Activated naive CD8-positive, alpha-beta T cell (primary cell): ENCODE results near the gene ZFYVE9.

ENCODE experiments used
- H3K27ac Mint-ChIP-seq: one replicate; pipeline ENCODE4 v1.8.0; 2021; ENCODE audit warnings: mixed read lengths
- H3K27me3 Mint-ChIP-seq: one replicate; pipeline ENCODE4 v1.8.0; 2021; ENCODE audit warnings: mixed read lengths
- H3K36me3 Mint-ChIP-seq: one replicate; pipeline ENCODE4 v1.8.0; 2021; ENCODE audit warnings: mixed read lengths
- H3K4me1 Mint-ChIP-seq: one replicate; pipeline ENCODE4 v1.8.0; 2021; ENCODE audit warnings: low read depth, mixed read lengths
- H3K4me3 Mint-ChIP-seq: one replicate; pipeline ENCODE4 v1.8.0; 2021; ENCODE audit warnings: mild to moderate bottlenecking, mixed read lengths
- H3K9me3 Mint-ChIP-seq: one replicate; pipeline ENCODE4 v1.8.0; 2021; ENCODE audit warnings: low read depth, mixed read lengths

Gene ZFYVE9

DNA sequence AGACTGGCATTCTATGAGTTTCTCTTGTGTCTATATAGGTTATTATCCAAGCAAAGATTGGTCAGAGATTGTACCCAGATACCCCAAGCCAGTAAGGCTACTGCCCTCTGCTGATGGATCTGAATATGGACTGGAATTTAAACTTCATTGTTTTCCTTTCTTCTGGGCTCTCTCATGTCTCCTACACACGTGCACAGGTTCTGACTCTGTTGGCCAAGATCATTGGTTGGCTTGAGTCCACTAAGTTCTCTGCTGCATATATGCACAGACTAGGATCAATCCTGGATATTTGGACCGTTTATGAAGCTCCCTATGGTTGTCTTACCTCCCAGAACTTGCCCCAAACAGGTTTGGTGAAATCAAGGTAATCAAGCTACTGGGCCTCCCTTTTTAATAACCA is 154.5 kb downstream of the ZFYVE9 start:
- Mint-ChIP-seq H3K4me3 (no peak overlapping the region), H3K4me1 (no peaks in the 10 kb centered on the region), H3K36me3 (peaks cover 3% of the 10 kb centered on the region), H3K9me3 (no peaks in the 10 kb centered on the region), H3K27ac (no peak overlapping the region), H3K27me3 (no peaks in the 10 kb centered on the region)

DNA sequence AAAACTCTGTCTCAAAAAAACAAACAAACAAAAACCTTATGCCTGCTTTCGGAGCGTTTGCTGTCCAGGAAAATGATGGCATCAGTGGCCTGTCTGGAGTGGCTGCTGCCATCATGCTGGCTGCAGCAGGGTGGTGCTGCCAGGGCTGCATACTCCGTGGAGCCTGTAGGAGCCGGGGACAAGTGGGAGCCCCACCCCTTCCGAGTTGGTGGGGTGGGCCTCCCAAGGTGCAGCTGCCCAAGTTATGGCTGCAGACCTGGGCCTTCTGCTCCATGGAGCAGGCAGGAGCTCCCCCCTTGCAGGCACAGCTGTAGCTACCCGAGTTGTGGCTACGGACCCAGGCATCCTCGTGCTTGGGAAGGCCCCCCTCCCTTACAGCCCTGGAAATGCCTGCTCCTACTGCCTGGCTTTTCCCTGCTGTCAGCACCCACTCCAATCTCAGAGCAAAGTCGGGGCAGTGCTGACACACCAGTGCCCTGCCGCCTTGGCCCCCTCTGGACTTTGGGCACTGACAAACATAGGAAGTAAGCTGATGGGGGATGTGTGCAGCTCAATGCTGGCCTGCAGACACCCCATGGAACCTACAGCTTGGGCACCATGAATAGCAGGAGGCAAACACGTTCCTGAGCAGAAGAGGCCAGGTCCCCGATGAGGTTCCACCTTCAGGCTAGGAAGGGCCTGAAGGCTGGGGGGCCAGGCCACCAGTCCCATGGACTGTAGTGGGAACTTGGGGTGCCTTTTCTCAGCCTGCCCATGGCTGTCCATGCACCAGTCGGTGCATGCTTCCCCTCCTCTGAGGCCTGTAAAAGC is 163.7 kb downstream of the ZFYVE9 start:
- no peaks in the 10 kb centered on the region for H3K9me3 Mint-ChIP-seq
- H3K27ac Mint-ChIP-seq: no peak overlapping the region
- H3K4me1 Mint-ChIP-seq: no peaks in the 10 kb centered on the region
- H3K4me3 Mint-ChIP-seq: no peak overlapping the region
- H3K27me3 Mint-ChIP-seq: no peaks in the 10 kb centered on the region
- peaks cover 17% of the 10 kb centered on the region for H3K36me3 Mint-ChIP-seq

DNA sequence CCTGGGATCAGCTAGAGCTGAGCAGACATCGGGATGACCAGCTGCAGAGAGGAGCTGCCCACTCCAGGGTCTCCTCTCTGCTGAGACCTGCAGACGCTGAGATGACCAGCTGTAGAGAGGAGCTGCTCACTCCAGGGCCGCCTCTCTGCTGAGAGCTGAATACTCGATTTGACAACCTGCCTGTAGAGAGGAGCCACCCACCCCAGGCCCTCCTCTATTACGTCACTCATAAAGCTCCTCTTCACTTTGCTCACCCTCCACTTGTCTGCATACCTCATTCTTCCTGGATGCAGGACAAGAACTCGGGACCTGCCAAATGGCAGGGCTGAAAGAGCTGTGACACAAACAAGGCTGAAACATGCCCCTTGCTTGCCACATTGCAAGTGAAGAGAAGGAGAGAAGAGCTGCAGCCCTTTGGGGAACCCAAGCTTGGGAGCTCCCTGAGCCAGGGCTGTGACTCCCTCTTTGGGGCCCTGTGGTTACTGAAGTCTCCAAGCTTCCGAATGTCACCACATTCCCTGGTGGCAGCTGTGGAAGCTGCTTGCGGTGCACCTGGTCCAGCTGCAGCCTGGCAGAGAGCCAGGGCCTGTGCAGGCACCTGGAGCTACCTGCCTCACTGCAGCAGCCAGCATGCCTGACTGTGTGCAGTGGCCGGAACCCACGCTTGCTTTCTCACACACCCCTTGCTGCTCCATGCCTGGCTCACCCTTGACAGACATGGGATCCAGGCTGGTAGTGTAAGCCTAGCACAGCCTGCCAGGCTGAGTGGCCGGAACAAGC is 164.5 kb downstream of the ZFYVE9 start:
- Mint-ChIP-seq H3K27me3 (no peaks in the 10 kb centered on the region), H3K4me1 (no peaks in the 10 kb centered on the region), H3K9me3 (no peaks in the 10 kb centered on the region), H3K36me3 (peaks cover 21% of the 10 kb centered on the region), H3K4me3 (no peak overlapping the region), H3K27ac (no peak overlapping the region)

DNA sequence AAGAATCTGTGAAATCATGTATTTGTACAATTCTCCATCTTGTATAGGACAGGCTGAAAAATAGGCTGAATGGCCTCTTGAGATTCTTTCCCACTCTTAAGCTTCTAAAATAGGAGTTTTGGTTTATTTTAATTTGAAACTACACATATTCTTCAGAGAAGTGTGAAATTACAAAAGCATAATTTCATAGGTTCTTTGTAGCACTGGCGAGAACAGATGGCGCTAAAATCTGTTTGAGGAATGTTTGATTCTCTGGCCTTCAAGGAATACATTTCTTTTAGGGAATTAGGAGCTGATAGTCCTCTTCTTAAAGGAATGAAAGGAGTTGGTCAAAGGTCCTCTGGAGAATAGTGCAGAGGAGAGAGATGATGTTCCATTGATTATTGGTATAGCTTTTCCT is 179.2 kb downstream of the ZFYVE9 start:
- Mint-ChIP-seq H3K27me3 (no peaks in the 10 kb centered on the region), H3K4me1 (no peaks in the 10 kb centered on the region), H3K36me3 (no peaks in the 10 kb centered on the region), H3K4me3 (no peak overlapping the region), H3K9me3 (no peaks in the 10 kb centered on the region), H3K27ac (no peak overlapping the region)

DNA sequence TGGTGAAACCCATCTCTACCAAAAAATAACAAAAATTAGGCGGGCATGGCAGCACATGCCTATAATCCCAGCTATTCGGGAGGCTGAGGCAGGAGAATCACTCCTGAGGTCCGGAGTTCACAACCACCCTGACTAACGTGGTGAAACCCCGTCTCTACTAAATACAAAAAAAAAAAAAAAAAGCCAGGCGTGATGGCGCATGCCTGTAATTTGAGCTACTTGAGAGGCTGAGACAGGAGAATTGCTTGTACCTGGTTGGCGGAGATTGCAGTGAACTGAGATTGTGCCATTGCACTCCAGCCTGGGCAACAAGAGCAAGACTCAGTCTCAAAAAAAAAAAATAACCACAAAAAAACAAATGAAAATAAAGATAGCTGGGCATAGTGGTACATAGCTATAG is 181.8 kb downstream of the ZFYVE9 start:
- Mint-ChIP-seq H3K27ac (no peak overlapping the region), H3K36me3 (peaks cover 2% of the 10 kb centered on the region), H3K27me3 (no peaks in the 10 kb centered on the region), H3K4me1 (no peaks in the 10 kb centered on the region), H3K4me3 (no peak overlapping the region), H3K9me3 (no peaks in the 10 kb centered on the region)

DNA sequence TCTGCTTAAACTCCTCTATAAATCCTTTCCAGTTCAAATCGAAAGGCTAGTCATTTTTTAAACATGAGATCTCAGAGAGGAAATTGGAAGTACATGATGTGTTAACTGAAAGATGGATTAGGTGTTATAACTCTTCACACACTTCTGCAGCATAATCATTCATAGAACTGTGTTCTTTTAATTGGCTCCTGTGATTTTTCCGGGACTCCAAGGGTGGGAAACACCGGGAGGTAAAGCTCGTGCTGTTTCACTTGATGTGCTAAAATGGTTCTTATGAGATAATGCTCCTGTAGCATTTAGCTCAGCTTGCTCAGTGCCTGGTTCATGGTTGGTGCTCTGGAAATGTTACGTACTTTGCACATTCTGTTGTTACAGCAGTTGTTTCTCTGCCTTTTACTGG is 183.9 kb downstream of the ZFYVE9 start:
- no peak overlapping the region for H3K4me3 Mint-ChIP-seq
- no peaks in the 10 kb centered on the region for H3K4me1 Mint-ChIP-seq
- H3K9me3 Mint-ChIP-seq: no peaks in the 10 kb centered on the region
- H3K27ac Mint-ChIP-seq: no peak overlapping the region
- no peaks in the 10 kb centered on the region for H3K27me3 Mint-ChIP-seq
- peaks cover 3% of the 10 kb centered on the region for H3K36me3 Mint-ChIP-seq

DNA sequence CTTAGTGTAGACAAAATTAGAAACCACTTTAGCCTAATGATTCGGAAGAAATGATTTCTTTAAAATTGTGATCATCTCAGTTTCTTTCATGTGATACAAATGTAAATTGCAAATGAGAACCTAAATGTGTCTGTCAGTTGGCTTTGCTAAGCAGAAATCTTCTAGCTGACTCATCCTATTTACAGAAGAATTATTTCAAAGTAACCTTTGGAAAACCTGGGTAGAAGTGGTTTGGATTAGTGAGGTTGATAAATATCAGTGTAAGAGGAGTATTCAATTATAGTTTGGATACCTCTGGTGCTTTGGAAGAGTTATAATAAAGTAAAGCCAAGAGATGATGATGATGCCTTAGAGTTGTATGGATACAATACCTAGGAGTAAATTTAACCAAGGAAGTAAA is 186.7 kb downstream of the ZFYVE9 start:
- Mint-ChIP-seq H3K9me3 (no peaks in the 10 kb centered on the region), H3K27me3 (no peaks in the 10 kb centered on the region), H3K4me3 (no peak overlapping the region), H3K36me3 (peaks cover 3% of the 10 kb centered on the region), H3K27ac (no peak overlapping the region), H3K4me1 (no peaks in the 10 kb centered on the region)

DNA sequence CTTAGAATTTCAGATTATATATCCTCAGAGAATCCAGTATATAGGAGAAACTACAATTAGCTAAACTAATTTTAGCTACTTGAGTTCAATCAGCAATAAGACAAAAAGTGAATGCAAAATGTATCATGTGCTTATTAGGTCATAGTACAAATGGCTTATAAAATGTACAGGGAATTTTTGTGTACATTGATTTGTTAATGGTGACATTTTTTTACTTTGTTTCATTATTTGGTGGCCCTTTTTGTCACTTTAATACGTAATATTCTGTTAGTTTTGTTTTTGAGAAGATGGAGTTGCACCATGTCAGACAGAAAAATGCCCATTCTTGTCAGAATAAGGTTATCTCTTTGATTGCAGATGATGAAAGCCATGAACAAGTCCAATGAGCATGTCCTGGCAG is 190.5 kb downstream of the ZFYVE9 start:
- peaks cover 16% of the 10 kb centered on the region for H3K36me3 Mint-ChIP-seq
- H3K4me1 Mint-ChIP-seq: no peaks in the 10 kb centered on the region
- H3K27ac Mint-ChIP-seq: no peak overlapping the region
- H3K9me3 Mint-ChIP-seq: no peaks in the 10 kb centered on the region
- H3K27me3 Mint-ChIP-seq: no peaks in the 10 kb centered on the region
- H3K4me3 Mint-ChIP-seq: no peak overlapping the region

DNA sequence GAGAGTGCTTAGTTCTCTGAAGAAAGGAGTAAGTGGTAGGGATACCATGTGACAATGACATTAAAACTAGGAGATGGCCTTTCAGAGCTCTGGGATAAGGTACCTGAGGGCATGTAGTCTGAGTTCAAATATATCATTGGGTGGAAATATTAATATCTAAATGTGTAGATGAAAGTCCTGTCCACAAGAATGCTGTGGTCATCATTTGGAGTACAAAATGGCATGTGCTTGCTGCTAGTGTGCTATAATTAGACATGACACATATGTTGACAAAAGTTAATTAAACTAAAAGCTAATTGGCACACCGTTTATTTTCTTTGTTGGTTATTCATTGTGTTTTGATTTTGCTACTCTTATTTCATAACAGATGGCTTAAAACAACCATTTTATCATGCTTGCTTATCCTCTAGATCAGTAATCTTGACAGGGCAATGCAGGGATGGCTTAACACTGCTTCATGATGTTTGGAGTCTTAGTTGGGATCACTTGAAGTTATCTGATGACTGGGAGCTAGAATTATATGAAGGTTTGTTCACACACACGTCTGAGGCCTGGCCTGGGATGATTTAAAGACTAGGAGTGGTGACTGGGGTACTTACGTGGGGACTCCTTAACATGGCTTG is 193.1 kb downstream of the ZFYVE9 start:
- Mint-ChIP-seq H3K27me3 (no peaks in the 10 kb centered on the region), H3K4me3 (no peak overlapping the region), H3K9me3 (no peaks in the 10 kb centered on the region), H3K27ac (no peak overlapping the region), H3K4me1 (no peaks in the 10 kb centered on the region), H3K36me3 (peaks cover 12% of the 10 kb centered on the region)

DNA sequence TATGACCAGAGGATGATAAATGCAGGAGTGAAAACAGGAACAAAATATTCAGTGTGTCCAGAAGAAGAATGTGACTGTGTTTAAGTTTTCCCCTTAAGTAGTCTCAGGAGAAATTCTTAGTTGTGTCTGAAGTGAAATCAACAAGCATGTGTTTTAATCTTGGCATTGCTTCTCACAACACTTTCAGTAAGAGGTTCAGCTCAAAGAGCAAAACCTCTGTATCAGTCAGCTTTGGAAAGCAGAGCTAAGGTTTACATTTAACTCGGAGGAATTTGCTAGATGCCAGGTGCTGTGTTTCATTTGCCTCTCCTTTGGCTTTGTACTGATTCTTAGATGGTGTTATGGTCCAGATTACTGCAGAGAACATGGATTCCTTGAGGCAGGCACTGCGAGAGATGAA is 195.6 kb downstream of the ZFYVE9 start:
- Mint-ChIP-seq H3K36me3 (peaks cover 12% of the 10 kb centered on the region), H3K9me3 (no peaks in the 10 kb centered on the region), H3K4me1 (no peaks in the 10 kb centered on the region), H3K27me3 (no peaks in the 10 kb centered on the region), H3K27ac (no peak overlapping the region), H3K4me3 (no peak overlapping the region)

DNA sequence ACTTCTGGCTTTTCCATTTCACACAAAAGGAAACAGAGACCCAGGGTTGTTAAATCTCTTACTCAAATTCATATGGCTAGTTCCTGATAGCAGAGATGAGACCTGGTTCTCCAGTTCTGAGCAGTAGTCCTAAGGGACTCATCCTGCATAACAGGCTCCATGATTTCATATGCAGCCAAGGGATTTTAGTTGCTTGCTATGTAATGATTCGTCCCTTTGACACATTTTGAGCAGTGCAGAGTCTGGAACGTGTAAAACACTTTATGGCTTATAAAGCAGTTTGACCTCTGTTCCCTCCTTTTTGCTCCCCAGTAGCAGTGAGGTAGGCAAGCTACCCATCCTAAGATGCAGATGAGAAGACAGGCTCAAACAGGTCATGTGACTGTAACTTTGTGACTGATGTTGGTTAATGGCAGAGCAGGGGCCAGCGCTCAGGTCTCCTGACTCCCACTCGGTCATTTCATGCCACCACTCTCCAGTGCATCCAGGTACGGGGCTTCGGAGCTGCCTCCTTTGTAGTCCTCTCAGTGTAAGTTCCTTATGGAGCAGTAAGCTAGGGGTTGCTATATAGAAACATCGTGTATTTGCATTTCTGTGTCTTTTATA is 199.9 kb downstream of the ZFYVE9 start:
- Mint-ChIP-seq H3K9me3 (no peaks in the 10 kb centered on the region), H3K27me3 (no peaks in the 10 kb centered on the region), H3K27ac (no peak overlapping the region), H3K4me3 (no peak overlapping the region), H3K36me3 (peaks cover 3% of the 10 kb centered on the region), H3K4me1 (no peaks in the 10 kb centered on the region)

DNA sequence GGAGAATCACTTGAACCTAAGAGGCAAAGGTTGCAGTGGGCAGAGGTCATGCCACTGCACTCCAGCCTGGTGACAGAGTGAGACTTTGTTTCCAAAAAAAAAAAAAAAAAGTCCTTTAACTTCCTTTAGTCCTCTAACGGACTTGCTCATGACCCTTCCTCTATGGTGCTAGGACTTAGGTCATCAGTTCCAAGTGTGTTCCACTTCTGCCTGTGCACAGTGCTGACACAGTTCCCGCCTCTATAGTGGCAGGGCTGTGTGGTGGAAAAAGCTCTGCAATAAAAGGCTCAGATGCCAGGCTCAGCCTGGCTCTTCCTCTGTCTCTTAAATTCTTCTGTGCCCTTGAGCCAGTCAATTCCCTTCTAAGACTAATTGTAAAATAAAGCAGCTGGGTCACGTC is 202.1 kb downstream of the ZFYVE9 start:
- Mint-ChIP-seq H3K4me1 (peaks cover 2% of the 10 kb centered on the region), H3K4me3 (no peak overlapping the region), H3K27ac (no peak overlapping the region), H3K27me3 (no peaks in the 10 kb centered on the region), H3K36me3 (no peaks in the 10 kb centered on the region), H3K9me3 (no peaks in the 10 kb centered on the region)

DNA sequence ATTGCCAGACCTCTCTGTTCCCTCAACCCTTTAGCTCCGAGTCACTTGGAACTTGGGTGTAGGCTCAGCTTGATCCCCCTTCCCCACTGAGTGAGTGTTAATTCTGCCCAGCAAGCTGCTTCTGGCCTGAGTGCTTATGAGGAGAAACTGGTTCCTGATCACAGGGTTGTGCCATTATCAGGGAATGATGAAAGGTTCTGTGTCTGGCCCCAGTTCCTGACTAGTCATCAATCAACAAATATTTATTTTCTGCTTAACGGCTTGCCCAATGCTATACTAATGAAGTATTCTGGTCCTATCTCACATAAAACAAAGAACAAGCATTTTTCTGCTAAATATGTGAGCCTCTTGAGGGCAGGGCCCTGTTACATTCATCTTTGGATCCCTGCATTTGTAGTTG is 203.4 kb downstream of the ZFYVE9 start:
- Mint-ChIP-seq H3K36me3 (no peaks in the 10 kb centered on the region), H3K9me3 (no peaks in the 10 kb centered on the region), H3K27me3 (no peaks in the 10 kb centered on the region), H3K4me1 (peaks cover 2% of the 10 kb centered on the region), H3K27ac (no peak overlapping the region), H3K4me3 (no peak overlapping the region)

DNA sequence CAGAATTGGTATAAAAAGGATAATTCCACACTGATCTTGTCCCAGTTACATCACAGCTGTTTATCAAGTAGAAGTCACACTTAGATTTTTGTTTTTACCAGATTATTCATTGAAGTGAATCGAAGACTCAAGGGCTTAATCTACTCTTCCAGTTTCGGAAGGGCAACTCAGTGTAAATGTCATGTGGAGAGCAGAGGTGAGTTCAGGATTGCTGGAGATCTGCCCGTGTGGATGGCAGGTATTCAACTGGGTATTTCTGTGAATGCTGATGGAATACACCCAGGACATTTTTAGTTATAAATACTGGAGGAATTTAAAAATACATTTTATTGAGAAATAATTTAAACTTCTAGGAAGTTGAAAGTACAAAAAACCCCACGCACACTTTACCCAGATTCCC is 204.8 kb downstream of the ZFYVE9 start:
- Mint-ChIP-seq H3K27me3 (no peaks in the 10 kb centered on the region), H3K4me3 (no peak overlapping the region), H3K4me1 (peaks cover 2% of the 10 kb centered on the region), H3K36me3 (no peaks in the 10 kb centered on the region), H3K9me3 (no peaks in the 10 kb centered on the region), H3K27ac (peak overlapping the region; percentile 50)

DNA sequence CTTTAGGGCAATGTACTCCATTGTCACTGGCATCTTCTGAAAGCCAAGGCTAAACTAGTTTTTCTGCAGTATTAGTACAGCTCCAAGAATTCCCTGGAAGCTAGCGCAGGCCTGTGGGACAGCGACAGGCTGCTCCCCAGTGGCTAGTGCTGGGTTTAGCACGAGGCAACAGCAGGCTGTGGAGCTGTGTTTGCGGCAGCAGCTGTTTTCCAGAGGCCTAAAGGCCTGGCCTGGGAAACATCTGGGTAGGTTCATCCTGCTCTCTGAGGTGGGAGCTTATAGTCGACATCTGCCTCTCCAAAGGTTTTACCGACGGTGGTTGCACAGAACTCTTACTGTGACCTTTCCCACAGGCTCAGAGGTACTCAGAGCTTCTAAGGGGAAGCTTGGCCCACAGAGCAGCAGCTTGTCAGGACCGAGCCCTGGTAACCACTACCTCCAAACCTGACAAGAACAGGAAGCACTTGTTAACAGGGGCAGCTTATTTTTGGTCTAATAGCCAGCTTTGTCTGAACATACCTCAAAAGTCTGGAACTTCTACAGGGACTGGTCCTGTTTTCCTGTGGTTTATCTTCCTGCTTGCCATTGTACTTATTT is 206.9 kb downstream of the ZFYVE9 start:
- no peak overlapping the region for H3K27ac Mint-ChIP-seq
- no peaks in the 10 kb centered on the region for H3K27me3 Mint-ChIP-seq
- H3K9me3 Mint-ChIP-seq: no peaks in the 10 kb centered on the region
- no peak overlapping the region for H3K4me3 Mint-ChIP-seq
- H3K36me3 Mint-ChIP-seq: no peaks in the 10 kb centered on the region
- peaks cover 2% of the 10 kb centered on the region for H3K4me1 Mint-ChIP-seq
